Hepatocyte (in vitro differentiated cells): ENCODE data around the gene CRADD. TPM values are rescaled to one million over a fixed set of nuclear protein-coding genes. Genes with fewer than 3 reads are reported as not detected.
A peak's percentile ranks its signal among the peaks of the same experiment; 100 is the strongest.

Experiments
- DNase-seq: peaks from one replicate; pipeline ENCODE4 v3.0.0-alpha.2; 2016; ENCODE audit warnings: low spot score
- H2AFZ ChIP-seq: fragments of 200-600 bp; sonication (generic); 2 replicates; pipeline ENCODE4 v1.6.0; 2016; ENCODE audit warnings: antibody characterized with exemption, mild to moderate bottlenecking
- H3K27ac ChIP-seq: fragments of 200-600 bp; sonication (generic); 2 replicates; pipeline ENCODE4 v1.5.1; 2016; ENCODE audit warnings: mild to moderate bottlenecking
- H3K27me3 ChIP-seq: fragments of 200-600 bp; sonication (generic); 2 replicates; pipeline ENCODE4 v1.6.1; 2016
- H3K36me3 ChIP-seq: fragments of 200-600 bp; sonication (generic); replicated peaks from 2 replicates; pipeline ENCODE4 v1.5.1; 2016; ENCODE audit warnings: low read depth; ENCODE audit not compliant: insufficient read depth
- H3K4me1 ChIP-seq: fragments of 200-600 bp; sonication (generic); 2 replicates; pipeline ENCODE4 v1.5.1; 2016; ENCODE audit warnings: mild to moderate bottlenecking, moderate library complexity; ENCODE audit not compliant: insufficient read depth
- H3K4me2 ChIP-seq: fragments of 200-600 bp; sonication (generic); 2 replicates; pipeline ENCODE4 v1.6.0; 2016
- H3K4me3 ChIP-seq: fragments of 200-600 bp; sonication (generic); 2 replicates; pipeline ENCODE4 v1.5.1; 2016; ENCODE audit warnings: mild to moderate bottlenecking
- H3K79me2 ChIP-seq: fragments of 200-600 bp; sonication (generic); 2 replicates; pipeline ENCODE4 v1.6.0; 2017; ENCODE audit warnings: mild to moderate bottlenecking
- H3K9me2 ChIP-seq: fragments of 200-600 bp; sonication (generic); replicated peaks from 2 replicates; pipeline ENCODE4 v1.6.0; 2017; ENCODE audit warnings: mild to moderate bottlenecking; ENCODE audit not compliant: insufficient read depth
- H3K9me3 ChIP-seq: fragments of 200-600 bp; sonication (generic); 2 replicates; pipeline ENCODE4 v1.5.1; 2016; ENCODE audit warnings: low read depth, mild to moderate bottlenecking
- H4K20me1 ChIP-seq: fragments of 200-600 bp; sonication (generic); 2 replicates; pipeline ENCODE4 v1.6.0; 2016; ENCODE audit warnings: mild to moderate bottlenecking; ENCODE audit not compliant: insufficient read depth, poor library complexity, severe bottlenecking
- EZH2 ChIP-seq: fragments of 200-600 bp; sonication (generic); IDR thresholded peaks from 2 replicates; pipeline ENCODE4 v1.6.1; 2016; ENCODE audit warnings: antibody characterized with exemption, mild to moderate bottlenecking, borderline replicate concordance
- EZH2phosphoT487 ChIP-seq: fragments of 200-600 bp; sonication (generic); IDR thresholded peaks from one replicate; pipeline ENCODE4 v1.6.1; 2018; ENCODE audit warnings: antibody characterized with exemption, mild to moderate bottlenecking, low read depth, moderate library complexity; ENCODE audit not compliant: unreplicated experiment, severe bottlenecking
- WGBS: methylation state at CpG from one replicate; pipeline ENCODE4 v1.1.6; 2016; ENCODE audit warnings: low lambda C conversion rate; ENCODE audit errors: missing lambda C conversion rate; 5-methylcytosine and 5-hydroxymethylcytosine counted together
- polyA plus RNA-seq: library from polyadenylated mRNA; unstranded; fragments of >200 nt; fragmentation: Nextera tagmentation; extraction: Ambion mirVana; gene quantifications from 2 replicates; pipeline ENCODE4 v1.2.1, GENCODE V29; 2016
- total RNA-seq: library from RNA; depleted of rRNA; stranded (reverse); fragments of >200 nt; gene quantifications from 2 replicates; pipeline ENCODE4 v1.2.3, GENCODE V29; 2014
- TF ChIP-seq, protein P1 (sequence below): fragments of 200-600 bp; sonication (generic); IDR thresholded peaks from 2 replicates; pipeline ENCODE4 v1.5.1; 2016; ENCODE audit warnings: antibody characterized with exemption, mild to moderate bottlenecking; ENCODE audit not compliant: poor library complexity

Gene CRADD
- total and polyA plus RNA-seq, 2 experiments from 2014 or later: 19.5 to 27.3 TPM

- H3K9me2 ChIP-seq: no peaks in the 10 kb centered on the region
- no peak for TF ChIP-seq EZH2
- TF ChIP-seq EZH2phosphoT487: no peak
- TF ChIP-seq, protein P1, sequence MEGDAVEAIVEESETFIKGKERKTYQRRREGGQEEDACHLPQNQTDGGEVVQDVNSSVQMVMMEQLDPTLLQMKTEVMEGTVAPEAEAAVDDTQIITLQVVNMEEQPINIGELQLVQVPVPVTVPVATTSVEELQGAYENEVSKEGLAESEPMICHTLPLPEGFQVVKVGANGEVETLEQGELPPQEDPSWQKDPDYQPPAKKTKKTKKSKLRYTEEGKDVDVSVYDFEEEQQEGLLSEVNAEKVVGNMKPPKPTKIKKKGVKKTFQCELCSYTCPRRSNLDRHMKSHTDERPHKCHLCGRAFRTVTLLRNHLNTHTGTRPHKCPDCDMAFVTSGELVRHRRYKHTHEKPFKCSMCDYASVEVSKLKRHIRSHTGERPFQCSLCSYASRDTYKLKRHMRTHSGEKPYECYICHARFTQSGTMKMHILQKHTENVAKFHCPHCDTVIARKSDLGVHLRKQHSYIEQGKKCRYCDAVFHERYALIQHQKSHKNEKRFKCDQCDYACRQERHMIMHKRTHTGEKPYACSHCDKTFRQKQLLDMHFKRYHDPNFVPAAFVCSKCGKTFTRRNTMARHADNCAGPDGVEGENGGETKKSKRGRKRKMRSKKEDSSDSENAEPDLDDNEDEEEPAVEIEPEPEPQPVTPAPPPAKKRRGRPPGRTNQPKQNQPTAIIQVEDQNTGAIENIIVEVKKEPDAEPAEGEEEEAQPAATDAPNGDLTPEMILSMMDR: no peak
- H3K27ac ChIP-seq: no peak overlapping the region
- H3K9me3 ChIP-seq: no peaks in the 10 kb centered on the region
- peaks cover 6% of the 10 kb centered on the region for H3K4me1 ChIP-seq
- DNase-seq: no peak
- no peaks in the 10 kb centered on the region for H4K20me1 ChIP-seq
- no peak overlapping the region for H3K4me3 ChIP-seq
- H3K4me2 ChIP-seq: no peak overlapping the region
- 66% methylated on average over 1 of the region's 1 CpG for WGBS
- no peak overlapping the region for H2AFZ ChIP-seq
- no peaks in the 10 kb centered on the region for H3K27me3 ChIP-seq
- no peaks in the 10 kb centered on the region for H3K36me3 ChIP-seq
- no peaks in the 10 kb centered on the region for H3K79me2 ChIP-seq
Measured at GRCh38 chr12:93673084-93673483, 4.1 kb upstream of the CRADD start.

GRCh38 chr12:93674386-93674785 is 2.8 kb upstream of the CRADD start:
- H3K36me3 ChIP-seq: no peaks in the 10 kb centered on the region
- H3K79me2 ChIP-seq: peaks cover 10% of the 10 kb centered on the region
- H3K4me1 ChIP-seq: peaks cover 12% of the 10 kb centered on the region
- no peaks in the 10 kb centered on the region for H4K20me1 ChIP-seq
- TF ChIP-seq EZH2phosphoT487: no peak
- TF ChIP-seq, protein P1: no peak
- TF ChIP-seq EZH2: no peak
- H2AFZ ChIP-seq: no peak overlapping the region
- H3K4me2 ChIP-seq: no peak overlapping the region
- H3K9me3 ChIP-seq: no peaks in the 10 kb centered on the region
- DNase-seq: no peak
- H3K27ac ChIP-seq: no peak overlapping the region
- H3K27me3 ChIP-seq: no peaks in the 10 kb centered on the region
- 83% methylated on average over 6 of the region's 6 CpGs for WGBS
- H3K4me3 ChIP-seq: no peak overlapping the region
- no peaks in the 10 kb centered on the region for H3K9me2 ChIP-seq

DNA sequence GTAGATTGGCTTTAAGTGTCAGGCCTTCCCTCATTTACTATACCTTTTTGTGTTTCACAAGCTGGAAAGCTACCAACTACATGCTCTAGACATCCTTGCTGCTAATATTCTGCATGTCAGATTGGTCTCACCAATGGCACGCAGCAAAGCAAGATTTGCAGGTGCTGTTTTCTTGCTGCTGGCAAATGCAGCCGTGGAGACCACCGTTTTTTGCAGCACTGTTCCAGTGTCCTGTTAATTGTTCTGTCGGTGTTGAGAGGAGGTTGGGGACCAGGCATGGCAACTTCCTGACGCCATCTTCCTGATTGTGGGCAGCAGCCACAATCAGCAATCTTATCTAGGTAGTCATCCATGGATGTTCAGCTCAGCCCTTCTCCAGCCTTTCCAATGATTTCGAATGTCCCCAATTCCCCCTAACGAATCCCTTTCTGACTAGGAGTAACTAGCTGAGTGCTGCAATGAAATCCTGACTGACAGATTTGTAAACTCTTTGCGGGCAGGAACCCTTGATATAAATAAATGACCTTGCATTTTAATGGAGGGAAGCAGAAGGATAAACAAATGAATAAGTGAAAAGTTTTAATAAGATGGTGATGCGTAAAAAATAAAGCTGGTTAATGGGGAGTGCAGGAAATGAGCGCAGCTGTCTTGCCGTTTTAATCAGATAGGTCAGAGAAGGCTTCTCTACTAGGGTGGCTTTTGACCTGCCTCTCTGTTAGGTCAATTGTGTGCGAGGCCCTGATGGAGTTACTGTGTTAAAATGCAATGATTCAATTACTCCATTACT is 574 bp upstream of the CRADD start:
- H3K9me2 ChIP-seq: no peaks in the 10 kb centered on the region
- peak overlapping the region; percentile 99 for H3K27ac ChIP-seq
- peaks cover 12% of the 10 kb centered on the region for H3K79me2 ChIP-seq
- H3K4me3 ChIP-seq: peak overlapping the region; percentile 15
- no peaks in the 10 kb centered on the region for H3K36me3 ChIP-seq
- H3K4me2 ChIP-seq: peak overlapping the region; percentile 74
- DNase-seq: no peak
- no peaks in the 10 kb centered on the region for H3K27me3 ChIP-seq
- H2AFZ ChIP-seq: peak overlapping the region; percentile 85
- 63% methylated on average over 12 of the region's 12 CpGs for WGBS
- H3K9me3 ChIP-seq: no peaks in the 10 kb centered on the region
- TF ChIP-seq EZH2 (no peak), EZH2phosphoT487 (no peak)
- TF ChIP-seq, protein P1: no peak
- no peaks in the 10 kb centered on the region for H4K20me1 ChIP-seq
- peaks cover 12% of the 10 kb centered on the region for H3K4me1 ChIP-seq
